Fibroblast of lung (primary cell): ENCODE results near the gene MTX2. TPM values are rescaled to one million over a fixed set of nuclear protein-coding genes. Genes with fewer than 3 reads are reported as not detected.
A peak's percentile ranks its signal among the peaks of the same experiment; 100 is the strongest.

Experiments used
- DNase-seq, 2 donors: peaks; one replicate each; pipeline versions ENCODE4 v3.0.0 to v3.0.0-alpha.2; 2010; ENCODE audit warnings: low read depth in 2 of 2
- H2AFZ ChIP-seq: 2 replicates; pipeline ENCODE4 v1.5.1; 2012; ENCODE audit warnings: low read length, control low read depth, inconsistent platforms
- H3K27ac ChIP-seq: 2 replicates; pipeline ENCODE4 v1.5.1; 2011; ENCODE audit warnings: low read length, control low read depth; ENCODE audit not compliant: insufficient read depth
- H3K27me3 ChIP-seq: 2 replicates; pipeline ENCODE4 v1.5.1; 2011; ENCODE audit warnings: mild to moderate bottlenecking, low read length; ENCODE audit not compliant: control insufficient read depth, insufficient read depth
- H3K36me3 ChIP-seq: 2 replicates; pipeline ENCODE4 v1.5.1; 2011; ENCODE audit warnings: low read length; ENCODE audit not compliant: control insufficient read depth, insufficient read depth
- H3K4me1 ChIP-seq: 2 replicates; pipeline ENCODE4 v1.5.1; 2011; ENCODE audit warnings: low read length; ENCODE audit not compliant: control insufficient read depth, insufficient read depth; ENCODE audit errors: extremely low read depth
- H3K4me2 ChIP-seq: 2 replicates; pipeline ENCODE4 v1.5.1; 2011; ENCODE audit warnings: low read length, control low read depth; ENCODE audit not compliant: insufficient read depth; ENCODE audit errors: extremely low read depth
- H3K4me3 ChIP-seq, 4 experiments: fragments of 200-600 bp in 1 of 4; sonication (generic) in 1 of 4; replicated peaks in 1 of 4; 2 replicates each; pipeline ENCODE4 v1.5.1; 2011 to 2016; ENCODE audit warnings: low read length in 4 of 4, low read depth in 3 of 4, mild to moderate bottlenecking in 3 of 4, control low read depth in 2 of 4, inconsistent platforms in 1 of 4, mixed read lengths in 1 of 4; ENCODE audit not compliant: insufficient read depth in 1 of 4; ENCODE audit errors: control extremely low read depth in 1 of 4
- H3K79me2 ChIP-seq: 2 replicates; pipeline ENCODE4 v1.5.1; 2012; ENCODE audit warnings: mild to moderate bottlenecking, low read length, inconsistent platforms; ENCODE audit not compliant: control insufficient read depth, insufficient read depth
- H3K9ac ChIP-seq: 2 replicates; pipeline ENCODE4 v1.5.1; 2011; ENCODE audit warnings: mild to moderate bottlenecking, low read length, control low read depth; ENCODE audit not compliant: insufficient read depth
- H3K9me3 ChIP-seq: 2 replicates; pipeline ENCODE4 v1.5.1; 2012; ENCODE audit warnings: low read depth, low read length; ENCODE audit not compliant: control insufficient read depth, insufficient read depth
- H4K20me1 ChIP-seq: 2 replicates; pipeline ENCODE4 v1.5.1; 2011; ENCODE audit warnings: low read length; ENCODE audit not compliant: control insufficient read depth, insufficient read depth; ENCODE audit errors: extremely low read depth
- EZH2 ChIP-seq: IDR thresholded peaks from 2 replicates; pipeline ENCODE4 v1.5.1; 2012; ENCODE audit warnings: low read length, control low read depth, mild to moderate bottlenecking; ENCODE audit errors: missing control alignments
- polyA plus RNA-seq, 2 donors: library from polyadenylated mRNA; depleted of rRNA in 1 of 2; stranded (reverse) in 1 of 2; unstranded in 1 of 2; fragments of >200 nt; gene quantifications; 2 replicates each; pipeline ENCODE4 v1.2.1, GENCODE V29; 2011 to 2012; ENCODE audit warnings: missing spikeins in 1 of 2
- total RNA-seq: library from RNA; depleted of rRNA; stranded (reverse); fragments of >200 nt; gene quantifications from 2 replicates; pipeline ENCODE4 v1.2.1, GENCODE V29; 2014
- TF ChIP-seq, protein P1 (sequence below), 2 donors: IDR thresholded peaks in 1 of 2; conservative IDR thresholded peaks in 1 of 2; 1 replicate in 1 of 2; 2 replicates in 1 of 2; pipeline ENCODE4 v1.5.1; 2011 to 2012; ENCODE audit warnings: low read length in 2 of 2, control low read depth in 1 of 2, inconsistent platforms in 1 of 2, low read depth in 1 of 2, mild to moderate bottlenecking in 1 of 2

The MTX2 gene
- total and polyA plus RNA-seq, 2 donors (not counting 1 experiment from before 2014, with no cell fraction given) = 29.6 to 46.9 TPM

DNA sequence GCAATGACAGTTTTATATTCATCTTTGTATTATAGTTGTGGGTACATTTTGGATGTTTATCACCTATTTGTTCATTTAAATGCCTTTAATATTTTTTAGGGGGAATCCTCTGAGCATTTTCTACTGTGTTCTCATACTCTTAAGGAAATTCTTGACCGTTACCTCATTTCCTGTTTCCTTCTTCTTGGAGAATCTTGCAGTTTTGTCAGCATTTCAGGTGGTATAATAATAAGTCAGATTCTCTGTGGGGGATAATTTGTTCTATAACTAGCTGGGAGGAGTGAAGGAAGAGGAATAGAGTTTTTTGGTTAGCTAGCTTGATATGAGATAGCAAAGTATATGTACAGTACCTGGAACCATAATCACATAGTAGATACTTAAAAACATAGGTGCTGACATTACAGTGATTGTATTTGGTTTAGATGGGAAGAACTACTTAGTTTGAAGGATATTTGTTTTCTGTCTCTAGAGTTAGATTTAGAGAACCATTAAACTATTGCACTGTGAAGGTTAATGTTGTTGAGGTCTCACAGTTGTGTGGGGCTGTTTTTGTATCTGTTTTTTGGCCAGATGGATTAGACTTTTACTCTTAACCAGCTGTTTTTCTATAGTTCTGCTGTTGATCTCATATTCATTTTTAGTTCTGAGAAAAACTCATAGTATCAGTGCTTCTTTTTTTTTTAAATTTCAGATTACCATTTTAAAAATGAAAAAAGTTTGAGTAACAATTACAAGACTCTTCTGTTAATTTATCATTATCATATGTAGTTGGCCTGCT is 14.2 kb downstream of the MTX2 start:
- Histone ChIP-seq H3K4me1 (no peaks in the 10 kb centered on the region), H3K79me2 (peaks cover 9% of the 10 kb centered on the region), H2AFZ (no peak overlapping the region), H3K36me3 (no peaks in the 10 kb centered on the region), H3K27ac (no peak overlapping the region), H3K9ac (no peak overlapping the region), H3K27me3 (no peaks in the 10 kb centered on the region), H3K9me3 (no peaks in the 10 kb centered on the region), H3K4me2 (no peak overlapping the region), H3K4me3 (no peak overlapping the region), H4K20me1 (no peaks in the 10 kb centered on the region)
- no peak for TF ChIP-seq EZH2
- peak in 1 of 2 donors; percentile 37 for DNase-seq

DNA sequence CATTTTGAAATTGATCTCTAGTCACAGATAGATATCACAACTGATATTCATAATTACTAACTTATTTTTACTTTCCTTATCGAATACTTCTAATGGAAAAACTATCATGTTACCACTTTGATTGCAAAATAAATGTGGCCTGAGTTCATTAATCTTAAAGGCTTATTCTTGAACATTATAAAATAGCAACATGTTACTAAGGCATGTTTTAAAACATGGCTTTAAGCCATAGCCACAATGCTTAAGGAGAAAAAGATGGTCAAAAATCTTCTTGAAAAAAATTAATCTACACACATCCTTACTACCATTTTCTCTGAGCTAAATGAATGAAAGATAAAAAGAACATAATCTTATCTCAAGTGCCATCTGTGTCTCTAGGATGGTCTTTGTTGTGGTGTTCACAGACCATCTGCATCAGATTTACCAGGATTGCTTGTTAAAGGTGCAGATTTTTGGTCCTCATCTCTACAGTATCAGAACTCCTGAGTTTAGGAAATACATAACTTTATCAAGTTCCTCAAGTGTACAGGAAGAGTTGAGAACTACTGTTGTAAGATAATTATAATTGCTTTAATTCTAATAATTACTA is 15.3 kb downstream of the MTX2 start:
- Histone ChIP-seq H3K4me3 (no peak overlapping the region), H3K4me1 (no peaks in the 10 kb centered on the region), H3K36me3 (no peaks in the 10 kb centered on the region), H3K9me3 (no peaks in the 10 kb centered on the region), H2AFZ (no peak overlapping the region), H3K27ac (no peak overlapping the region), H3K27me3 (no peaks in the 10 kb centered on the region), H3K79me2 (peaks cover 9% of the 10 kb centered on the region), H4K20me1 (no peaks in the 10 kb centered on the region), H3K4me2 (no peak overlapping the region), H3K9ac (no peak overlapping the region)
- peak; percentile 8 to 11 for DNase-seq
- no peak for TF ChIP-seq EZH2
- TF ChIP-seq, protein P1, sequence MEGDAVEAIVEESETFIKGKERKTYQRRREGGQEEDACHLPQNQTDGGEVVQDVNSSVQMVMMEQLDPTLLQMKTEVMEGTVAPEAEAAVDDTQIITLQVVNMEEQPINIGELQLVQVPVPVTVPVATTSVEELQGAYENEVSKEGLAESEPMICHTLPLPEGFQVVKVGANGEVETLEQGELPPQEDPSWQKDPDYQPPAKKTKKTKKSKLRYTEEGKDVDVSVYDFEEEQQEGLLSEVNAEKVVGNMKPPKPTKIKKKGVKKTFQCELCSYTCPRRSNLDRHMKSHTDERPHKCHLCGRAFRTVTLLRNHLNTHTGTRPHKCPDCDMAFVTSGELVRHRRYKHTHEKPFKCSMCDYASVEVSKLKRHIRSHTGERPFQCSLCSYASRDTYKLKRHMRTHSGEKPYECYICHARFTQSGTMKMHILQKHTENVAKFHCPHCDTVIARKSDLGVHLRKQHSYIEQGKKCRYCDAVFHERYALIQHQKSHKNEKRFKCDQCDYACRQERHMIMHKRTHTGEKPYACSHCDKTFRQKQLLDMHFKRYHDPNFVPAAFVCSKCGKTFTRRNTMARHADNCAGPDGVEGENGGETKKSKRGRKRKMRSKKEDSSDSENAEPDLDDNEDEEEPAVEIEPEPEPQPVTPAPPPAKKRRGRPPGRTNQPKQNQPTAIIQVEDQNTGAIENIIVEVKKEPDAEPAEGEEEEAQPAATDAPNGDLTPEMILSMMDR (conservative IDR thresholded peaks at IDR 0.05 in 1 of 2, IDR thresholded peaks at IDR 0.05 in 1 of 2; ENCODE audit: low read depth in 1 of 2, low read length in 2 of 2) = no peak

DNA sequence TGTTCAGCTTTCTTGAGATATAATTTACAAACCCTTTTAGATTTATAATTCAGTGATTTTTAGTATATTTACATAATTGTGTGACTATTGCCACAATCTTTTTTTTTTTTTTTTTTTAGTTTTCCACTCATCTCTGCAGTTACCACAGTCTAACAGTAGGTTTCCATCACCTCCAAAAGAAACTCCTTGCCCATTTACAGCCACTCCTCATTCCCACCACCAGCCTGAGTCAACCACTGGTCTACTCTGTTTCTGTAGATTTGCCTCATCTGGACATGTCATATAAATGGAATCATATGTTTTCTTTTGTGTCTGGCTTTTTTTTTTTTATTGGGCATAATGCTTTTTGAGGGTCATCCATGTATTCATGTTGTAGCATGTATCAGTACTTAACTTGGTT is 16.1 kb downstream of the MTX2 start:
- no peak for TF ChIP-seq EZH2
- TF ChIP-seq, protein P1 (conservative IDR thresholded peaks at IDR 0.05 in 1 of 2, IDR thresholded peaks at IDR 0.05 in 1 of 2; ENCODE audit: low read depth in 1 of 2, low read length in 2 of 2) = no peak
- no peaks in the 10 kb centered on the region for H3K9me3 ChIP-seq
- DNase-seq = peak in 1 of 2 donors; percentile 17

More for the DNA sequence above, 16.1 kb downstream of the MTX2 start:
- Histone ChIP-seq H3K4me2 (no peak overlapping the region), H3K36me3 (no peaks in the 10 kb centered on the region), H4K20me1 (no peaks in the 10 kb centered on the region), H3K9ac (no peak overlapping the region), H3K4me1 (no peaks in the 10 kb centered on the region), H3K27ac (no peak overlapping the region), H3K4me3 (no peak overlapping the region), H3K79me2 (peaks cover 9% of the 10 kb centered on the region), H3K27me3 (no peaks in the 10 kb centered on the region), H2AFZ (no peak overlapping the region)
